NCI-H1417 (cell line): ENCODE results near the gene ARHGAP25.
"Not testable (repeated sequence)": the region's sequence is repeated elsewhere in the genome, so short reads cannot be mapped to it uniquely, and the experiment has no call there.

Experiments
- DNase-seq, 3 experiments: peaks; one replicate each; lab custom pipeline; 2025; lab: John Stamatoyannopoulos, UW

The ARHGAP25 gene

DNA sequence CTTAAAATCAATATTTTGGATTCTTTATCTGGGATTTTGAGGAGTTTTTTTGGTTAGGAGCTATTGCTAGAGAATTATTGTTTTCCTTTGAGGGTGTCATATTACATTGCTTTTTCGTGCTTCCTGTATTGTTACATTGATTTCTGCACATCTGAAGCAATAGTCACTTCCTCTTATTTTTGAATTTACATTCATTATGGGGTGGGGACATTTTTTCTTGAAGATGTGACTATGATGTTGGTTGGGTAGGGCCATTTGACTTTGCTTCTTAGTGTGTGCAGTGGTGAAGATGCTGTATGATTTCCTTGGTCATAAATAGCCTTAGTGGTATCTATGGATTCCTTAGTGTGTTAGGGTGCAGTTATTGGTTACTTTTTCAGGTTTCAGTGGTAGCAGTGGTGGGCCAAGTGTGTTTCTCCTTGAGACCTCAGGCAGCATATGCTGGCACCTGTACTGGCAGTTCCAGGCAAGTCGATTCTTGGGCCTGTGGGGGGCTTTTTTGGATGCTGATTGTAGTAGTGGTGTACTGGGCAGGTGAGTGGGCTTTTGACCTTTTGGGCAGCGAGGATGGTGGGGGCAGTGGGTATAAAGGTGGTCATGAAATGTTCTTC, 61.8 kb downstream of the ARHGAP25 start:
- no peak for DNase-seq

DNA sequence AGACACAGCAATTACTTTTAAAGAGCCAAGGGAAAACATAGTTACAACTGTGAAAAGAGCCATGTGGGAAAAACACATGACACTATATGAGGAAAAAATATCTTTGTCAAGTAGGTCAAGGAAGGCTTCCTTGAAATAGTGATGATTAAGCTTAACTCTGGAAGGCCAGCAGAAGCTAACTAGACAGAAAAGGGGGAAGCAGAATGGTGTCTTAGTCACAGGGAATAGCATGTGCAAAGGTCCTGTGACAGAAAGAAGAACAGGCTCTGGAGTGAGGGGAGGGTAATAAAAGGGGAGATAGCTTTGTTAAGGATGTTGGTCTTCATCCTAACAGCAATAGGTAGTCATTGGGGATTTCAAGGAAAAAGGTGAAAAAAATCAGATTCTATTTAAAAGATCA, 64.0 kb downstream of the ARHGAP25 start:
- no peak for DNase-seq

DNA sequence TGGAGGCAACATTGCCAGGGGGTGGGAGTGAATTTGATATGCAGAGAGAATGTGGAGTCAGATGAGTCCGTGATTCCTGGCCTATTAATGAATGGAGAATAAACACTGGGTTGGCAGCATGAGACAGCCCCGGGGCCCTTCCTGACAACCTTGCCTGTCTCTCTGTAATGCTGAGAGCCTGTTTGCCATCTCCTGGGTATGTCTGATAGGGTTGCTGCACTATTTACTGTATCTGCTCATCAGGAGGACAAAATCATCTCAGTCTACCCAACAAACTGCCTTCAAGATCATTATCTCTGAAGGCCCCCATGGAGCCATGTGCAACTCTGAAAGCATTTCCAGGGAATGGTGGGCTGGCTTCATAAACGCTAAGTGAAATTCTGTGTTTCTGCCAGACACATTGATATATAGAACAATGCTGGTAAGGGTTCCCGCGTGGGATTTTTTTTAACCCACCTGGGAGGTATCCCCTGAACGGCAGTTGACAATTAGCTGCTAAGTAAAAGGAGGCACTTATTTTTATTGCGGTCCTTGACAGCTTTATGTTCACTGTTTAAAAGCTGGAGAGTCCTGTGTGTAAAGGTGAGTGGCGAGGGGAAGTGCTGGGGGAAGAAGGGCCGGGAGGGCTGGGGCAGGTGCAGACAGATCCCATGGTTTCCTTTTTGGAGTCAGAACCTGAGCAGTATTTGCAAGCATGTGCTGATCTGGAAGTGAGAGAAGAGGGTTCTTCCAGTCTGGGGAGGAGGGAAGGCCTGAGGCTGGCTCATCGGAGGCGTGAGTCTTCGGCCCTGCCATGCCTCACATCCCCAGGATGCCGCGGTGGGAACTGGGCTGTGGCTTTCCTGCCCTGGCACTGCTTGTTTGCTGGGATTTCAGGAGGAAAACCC, 64.8 kb downstream of the ARHGAP25 start:
- DNase-seq = peak; percentile 82 to 93 (median 86)

DNA sequence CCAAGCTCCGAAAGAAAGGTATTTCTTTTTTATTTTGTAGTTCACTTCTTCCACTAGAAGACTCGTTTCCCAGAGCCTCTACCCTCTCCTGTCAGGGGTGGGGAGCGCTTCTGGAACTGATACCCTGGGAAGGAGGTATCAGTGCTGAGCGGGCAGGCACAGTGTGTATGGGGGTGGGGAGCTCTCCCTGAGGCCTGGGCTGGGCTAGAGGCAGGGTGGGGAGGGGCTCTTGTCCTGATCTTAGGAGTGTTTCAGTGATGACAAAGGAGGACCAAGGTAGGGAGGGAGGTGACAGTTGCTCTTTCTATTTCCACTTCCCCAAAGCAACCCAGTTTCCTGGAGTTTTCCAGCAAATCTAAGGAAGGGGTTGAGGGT, 65.4 kb downstream of the ARHGAP25 start:
- peak; percentile 40 to 74 (median 59) for DNase-seq

DNA sequence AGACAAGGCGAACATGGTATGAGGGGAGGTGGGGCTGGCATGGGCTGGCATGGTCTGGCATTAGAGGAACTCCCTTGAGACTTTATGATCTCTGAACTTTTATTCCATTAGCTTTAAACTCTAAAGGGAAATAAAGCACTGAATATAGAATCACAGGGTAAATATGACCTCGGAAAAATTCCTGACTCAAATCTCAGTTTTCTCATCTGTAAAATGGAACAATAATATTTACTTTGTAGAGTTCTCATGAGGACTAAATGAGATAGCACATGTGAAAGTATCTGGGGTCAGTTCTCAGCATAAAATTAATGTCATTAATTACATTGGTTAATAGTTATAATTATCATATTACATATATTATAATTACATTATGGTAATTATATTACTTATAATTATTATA, 65.9 kb downstream of the ARHGAP25 start:
- DNase-seq = no peak

DNA sequence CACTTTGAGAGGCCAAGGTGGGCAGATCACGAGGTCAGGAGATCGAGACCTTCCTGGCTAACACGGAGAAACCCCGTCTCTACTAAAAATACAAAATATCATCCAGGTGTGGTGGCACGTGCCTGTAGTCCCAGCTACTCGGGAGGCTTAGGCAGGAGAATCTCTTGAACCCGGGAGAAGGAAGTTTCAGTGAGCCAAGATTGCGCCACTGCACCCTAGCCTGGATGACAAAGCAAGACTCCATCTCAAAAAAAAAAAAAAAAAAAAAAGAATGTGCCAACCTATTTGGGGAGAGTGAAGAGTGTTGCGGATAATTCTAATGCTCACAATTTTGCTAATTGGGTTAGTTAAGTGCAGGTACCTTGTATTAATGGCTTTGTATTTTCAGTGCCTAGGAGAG, 67.5 kb downstream of the ARHGAP25 start:
- DNase-seq = not testable (repeated sequence)

DNA sequence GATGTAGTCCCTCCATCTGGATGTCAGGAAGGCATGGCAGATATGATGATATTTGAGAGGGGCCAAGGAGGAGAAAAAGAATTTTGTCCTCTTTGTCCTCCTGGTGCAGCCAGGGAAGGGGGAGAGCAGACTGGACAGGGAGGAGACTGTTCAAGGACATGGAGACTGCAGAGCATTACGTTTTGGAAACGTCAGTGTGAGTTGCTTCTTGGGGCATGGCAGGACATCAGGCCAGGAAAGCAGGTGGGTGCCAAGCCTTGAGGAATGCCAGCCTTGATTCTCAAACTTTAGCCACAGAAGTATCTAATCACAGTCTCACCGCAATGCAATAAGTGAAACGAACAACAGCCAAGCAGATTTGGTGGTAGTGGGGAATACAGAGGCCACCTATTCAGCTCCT, 70.4 kb downstream of the ARHGAP25 start:
- no peak for DNase-seq

DNA sequence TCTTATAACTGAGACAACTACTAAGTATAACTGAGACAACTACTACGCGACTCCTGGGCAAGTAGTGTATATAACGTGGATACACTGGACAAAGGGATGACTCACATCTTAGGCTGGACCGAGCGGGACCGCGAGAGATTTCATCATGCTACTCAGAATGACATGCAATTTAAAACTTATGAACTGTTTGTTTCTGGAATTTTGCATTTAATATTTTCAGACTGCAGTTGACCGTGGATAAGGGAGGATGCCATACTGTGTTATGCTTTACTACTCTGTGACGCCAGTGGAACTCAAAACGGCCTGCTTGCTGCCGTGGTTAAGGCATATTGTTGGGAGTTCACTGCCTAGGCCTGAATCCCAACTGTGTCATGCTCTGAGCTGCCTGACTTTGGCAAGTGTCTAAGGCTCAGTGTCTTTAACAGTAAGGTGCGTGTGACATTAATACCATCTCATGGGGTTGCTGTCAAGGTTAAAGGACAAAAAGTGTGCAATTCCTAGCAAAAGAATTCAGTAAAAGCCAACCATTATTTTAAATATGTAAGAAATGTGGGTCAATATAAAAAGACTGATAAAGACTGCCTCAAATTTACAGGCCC, 72.0 kb downstream of the ARHGAP25 start:
- no peak for DNase-seq

DNA sequence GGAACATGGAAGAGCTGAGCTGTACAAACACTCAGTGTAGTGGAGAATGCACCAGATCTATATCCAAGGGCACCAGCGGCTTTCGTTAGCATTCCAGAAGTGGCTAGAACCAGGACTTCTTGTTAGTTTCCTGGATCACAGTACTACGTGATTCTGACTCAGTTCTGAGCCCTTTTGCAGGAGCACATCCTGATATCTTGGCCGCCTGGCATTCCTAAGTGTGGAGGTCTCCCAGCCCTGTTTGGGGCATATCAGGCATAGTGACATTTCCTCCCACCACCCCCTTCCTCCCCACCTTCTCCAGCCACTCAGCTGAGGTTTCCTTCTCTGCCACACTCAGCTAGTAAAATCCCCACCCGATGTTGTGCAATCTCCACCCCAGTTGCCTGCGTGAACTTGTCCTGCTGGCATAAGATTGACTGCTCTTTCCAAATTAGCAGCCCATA, 73.2 kb downstream of the ARHGAP25 start:
- DNase-seq = no peak

DNA sequence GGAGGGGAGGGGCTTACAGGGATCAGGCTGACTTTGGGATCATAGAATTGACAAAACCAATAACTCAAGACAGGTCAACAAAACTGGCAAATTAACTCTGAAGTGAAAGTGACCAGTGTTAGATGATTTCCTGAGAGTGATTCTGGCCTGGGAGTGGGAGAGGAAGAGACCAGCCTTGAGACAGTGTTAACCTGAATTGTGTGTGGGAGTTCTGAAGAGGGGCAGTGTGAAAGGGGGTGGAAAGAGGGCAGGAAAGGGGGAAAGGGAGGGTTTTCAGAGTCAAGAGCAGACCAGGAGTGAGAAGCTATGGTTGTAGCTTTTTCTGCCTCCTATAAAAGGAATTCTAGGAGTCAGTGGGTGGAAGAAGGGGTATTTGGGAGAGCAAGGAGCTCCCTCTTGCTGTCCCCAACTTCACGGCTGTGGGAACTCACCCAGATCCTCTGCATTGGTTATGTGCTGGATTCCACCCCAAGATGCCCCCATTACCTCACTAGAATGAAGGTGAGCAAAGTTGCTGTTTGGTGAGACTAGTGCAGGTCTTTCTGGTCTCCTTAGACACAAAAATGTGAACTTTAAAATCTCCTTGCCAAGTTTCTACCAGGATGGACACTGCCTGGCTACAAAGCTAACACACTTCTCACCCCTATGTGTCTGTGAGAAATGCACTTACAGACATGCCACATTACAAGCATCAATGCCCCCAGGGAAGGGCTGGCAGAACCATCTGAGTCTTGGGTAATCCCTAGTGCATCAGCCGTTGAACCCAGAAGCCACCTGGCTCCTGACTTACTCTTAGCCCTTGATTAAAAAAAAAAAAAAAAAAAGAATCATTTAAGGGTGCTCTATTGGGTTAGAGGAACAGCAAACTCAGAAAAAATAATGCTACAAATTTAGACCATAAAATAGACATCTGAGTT, 75.0 kb downstream of the ARHGAP25 start:
- no peak for DNase-seq

DNA sequence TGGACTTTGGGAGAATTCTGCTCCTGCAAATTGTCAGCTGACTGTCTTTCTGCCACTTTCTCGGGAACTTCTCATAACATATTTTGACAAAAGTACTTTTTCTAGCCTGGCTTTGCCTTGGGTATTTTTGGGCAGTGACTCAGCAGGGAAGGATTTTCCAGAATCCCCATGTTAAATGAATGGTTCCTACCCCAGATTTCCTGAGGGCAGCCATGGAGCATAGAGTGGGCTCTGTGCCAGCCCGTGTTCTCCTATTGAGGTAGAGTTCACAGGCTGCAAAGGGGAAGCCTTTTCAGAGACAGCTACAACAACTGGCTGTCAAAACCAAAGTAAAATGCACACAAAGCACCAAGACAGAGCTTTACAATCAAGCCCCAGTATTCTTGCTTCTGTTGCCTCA, 76.8 kb downstream of the ARHGAP25 start:
- no peak for DNase-seq

DNA sequence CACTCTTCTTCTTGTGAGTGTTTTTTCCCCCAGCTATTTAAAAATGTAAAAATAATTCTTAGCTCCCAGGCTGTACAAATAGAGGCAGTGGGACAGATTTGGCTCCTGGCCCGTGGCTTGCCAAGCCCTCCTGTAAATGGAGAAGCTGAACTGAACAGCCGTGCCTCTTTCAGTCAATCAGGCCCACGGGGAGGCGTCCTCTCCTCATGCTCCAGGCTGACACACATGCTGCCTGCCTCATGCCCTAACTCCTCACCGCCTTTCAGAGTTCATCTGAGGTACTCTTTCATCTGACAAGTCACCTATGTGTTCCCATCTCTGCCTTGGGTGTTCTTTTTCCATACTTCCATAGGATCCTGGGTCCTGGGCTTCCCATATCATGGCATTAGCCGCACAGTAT, 77.6 kb downstream of the ARHGAP25 start:
- DNase-seq = no peak

DNA sequence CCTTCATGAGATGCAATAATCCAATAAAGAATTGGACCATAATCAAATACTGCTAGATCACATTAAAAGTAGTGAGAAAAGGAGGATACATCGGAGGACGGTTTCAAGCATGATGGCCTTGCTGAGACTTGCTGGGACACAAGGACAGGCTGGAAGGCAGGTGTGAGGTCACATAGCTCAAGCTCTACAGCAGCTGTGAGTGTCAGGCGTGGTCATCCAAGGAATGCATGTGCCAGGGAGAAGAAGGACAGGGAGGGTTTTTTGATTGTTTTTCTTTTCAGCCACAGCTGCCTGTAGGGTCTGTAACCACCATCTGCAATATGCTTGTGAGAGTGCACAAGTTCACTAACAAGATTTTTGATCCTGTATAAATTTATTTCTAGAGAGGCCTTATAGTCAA, 79.0 kb downstream of the ARHGAP25 start:
- peak in 1 of 3 experiments; percentile 26 for DNase-seq

DNA sequence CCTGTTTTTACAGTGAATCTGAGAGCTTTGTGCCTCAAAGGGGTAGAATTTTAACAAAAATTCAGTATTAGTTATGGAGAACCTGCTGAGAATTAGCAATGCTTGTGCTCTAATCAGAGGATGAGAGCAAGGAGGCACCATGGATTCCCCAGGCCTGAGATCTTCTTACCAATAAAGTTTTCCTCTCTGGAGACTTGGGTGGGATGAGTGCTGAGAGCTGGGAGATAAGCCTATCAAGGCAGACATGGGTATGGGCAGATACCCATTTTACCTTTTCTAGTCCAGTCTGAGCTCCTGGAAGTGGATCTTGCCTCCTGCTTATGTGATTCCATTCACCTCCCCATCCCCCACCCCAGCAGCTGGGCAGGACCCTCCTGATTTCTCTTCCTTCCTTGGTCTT, 82.7 kb downstream of the ARHGAP25 start:
- no peak for DNase-seq

DNA sequence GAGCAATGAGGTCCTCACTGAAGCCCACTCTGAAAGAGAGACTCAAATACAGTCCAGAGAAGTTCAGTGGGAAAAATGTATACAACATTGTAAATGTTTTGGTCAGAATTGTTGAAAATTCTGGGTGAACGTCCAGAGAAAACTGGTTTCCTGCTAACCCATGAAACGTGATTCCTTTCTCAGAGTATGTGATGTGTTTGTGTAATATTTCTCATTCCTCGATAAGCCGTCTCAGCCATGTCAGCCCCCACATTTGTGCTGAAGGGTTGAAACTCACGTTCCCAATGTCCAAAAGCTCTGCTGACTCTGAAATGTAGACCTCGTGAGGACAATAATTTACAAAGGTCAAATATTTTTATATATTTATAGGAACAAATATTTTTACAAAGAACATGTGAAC, 84.9 kb downstream of the ARHGAP25 start:
- no peak for DNase-seq

DNA sequence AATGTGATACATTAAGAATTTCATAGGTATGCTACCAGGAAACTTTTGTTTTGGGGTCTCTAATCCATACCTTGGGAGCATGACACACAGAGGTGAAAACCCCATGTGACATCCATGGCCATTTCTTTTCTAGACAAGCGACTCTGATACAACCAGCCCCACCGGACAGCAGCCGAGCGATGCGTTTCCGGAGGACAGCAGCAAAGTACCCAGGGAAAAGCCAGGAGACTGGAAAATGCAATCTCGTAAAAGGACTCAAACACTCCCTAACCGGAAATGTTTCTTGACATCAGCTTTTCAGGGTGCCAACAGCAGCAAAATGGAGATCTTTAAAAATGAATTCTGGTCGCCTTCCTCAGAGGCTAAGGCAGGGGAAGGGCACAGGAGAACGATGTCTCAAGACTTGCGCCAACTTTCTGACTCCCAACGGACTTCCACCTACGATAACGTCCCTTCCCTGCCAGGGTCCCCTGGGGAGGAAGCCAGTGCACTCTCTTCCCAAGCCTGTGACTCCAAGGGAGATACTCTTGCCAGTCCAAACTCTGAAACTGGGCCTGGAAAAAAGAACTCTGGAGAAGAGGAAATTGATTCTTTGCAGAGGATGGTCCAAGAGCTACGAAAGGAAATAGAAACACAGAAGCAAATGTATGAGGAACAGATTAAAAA, 87.7 kb downstream of the ARHGAP25 start:
- DNase-seq = no peak

DNA sequence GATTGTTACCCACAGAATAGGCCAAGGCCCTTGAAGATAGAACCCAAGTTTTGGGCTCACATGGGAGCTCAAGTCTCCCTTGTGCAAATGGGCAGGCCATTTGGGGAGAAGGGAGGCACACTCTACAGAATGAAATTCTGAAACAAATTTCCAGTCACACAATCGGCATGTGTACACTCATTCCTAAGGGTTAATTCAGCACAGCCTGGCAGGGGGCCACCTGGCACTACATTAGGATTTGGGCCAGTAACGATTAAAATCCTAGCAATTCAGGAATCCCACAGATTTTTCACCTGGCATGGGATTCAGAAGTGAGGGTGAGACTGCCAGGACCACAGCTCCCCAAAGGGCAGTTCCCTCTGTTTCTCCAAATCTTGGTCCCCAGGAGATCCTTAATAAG, 90.2 kb downstream of the ARHGAP25 start:
- DNase-seq = no peak

DNA sequence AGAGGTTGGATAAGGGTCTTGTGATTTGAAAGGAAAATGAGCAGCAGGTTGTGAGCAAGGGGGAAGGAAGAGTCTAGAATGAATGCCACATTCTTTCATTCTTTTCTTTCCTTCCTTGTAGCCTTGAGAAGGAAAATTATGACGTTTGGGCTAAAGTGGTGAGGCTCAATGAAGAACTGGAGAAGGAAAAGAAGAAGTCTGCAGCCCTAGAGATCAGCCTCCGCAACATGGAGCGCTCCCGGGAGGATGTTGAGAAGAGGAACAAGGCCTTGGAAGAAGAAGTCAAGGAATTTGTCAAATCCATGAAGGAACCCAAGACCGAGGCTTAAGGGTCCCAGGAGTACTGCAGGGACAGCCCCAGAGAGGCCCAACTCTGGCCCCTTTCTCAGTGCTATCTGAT, 91.3 kb downstream of the ARHGAP25 start:
- DNase-seq = no peak

DNA sequence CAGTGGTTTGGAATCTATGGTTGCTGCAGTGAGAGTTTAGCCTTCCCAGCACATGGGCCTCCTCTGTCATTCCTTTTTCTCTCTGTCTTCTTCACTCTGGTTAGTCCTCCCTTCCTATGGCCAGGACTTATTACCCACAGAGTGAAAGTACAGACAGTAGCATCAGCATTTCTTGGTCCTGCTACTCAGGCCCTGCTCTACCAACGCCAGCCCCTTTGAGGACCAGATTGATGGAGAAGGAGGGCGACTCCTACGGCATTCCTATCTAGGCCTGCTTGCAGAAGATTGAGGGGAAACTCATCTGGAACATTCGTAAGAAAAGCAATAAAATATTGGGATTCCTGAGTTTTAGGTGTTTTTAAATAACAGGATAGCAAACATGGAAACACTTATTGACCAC, 93.1 kb downstream of the ARHGAP25 start:
- no peak for DNase-seq

DNA sequence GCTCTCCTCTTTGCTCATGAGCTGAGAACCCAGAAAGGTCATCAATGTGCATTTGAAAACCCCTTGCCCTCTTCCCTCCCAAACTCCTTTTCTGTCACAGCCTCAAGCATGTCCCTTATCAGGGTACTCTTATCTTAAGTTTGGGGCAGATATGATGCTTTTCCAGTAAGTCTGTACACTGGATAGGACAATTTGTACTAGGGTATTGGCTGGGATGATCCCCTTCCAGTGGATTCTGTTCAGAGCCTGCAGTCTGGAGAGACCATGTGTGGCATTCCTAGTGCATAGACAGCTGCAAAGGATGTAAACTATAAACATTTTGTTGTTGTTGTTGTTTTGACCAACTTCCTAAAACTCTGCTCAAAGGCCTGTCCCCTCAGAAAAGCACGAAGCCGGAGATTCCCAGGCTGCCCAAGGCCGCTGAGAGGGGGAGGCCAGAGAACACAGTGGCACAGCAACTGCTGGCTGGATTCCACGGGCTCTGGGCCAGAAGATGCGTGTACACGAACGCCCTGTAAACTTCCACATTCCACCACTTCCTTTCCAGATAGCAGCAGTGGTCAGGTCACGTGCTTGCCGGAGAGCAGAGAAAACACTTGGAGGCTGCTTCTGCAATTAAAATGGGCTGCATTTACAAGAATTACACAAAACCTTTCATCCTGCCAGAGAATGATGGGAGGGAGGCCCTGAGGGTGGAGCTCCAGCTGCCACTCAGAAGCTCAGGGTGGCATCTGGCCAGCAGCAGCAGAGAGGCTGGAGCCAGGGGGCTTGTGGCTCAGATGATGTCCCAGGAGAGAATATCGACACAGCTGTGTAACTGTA, 94.5 kb downstream of the ARHGAP25 start:
- no peak for DNase-seq

DNA sequence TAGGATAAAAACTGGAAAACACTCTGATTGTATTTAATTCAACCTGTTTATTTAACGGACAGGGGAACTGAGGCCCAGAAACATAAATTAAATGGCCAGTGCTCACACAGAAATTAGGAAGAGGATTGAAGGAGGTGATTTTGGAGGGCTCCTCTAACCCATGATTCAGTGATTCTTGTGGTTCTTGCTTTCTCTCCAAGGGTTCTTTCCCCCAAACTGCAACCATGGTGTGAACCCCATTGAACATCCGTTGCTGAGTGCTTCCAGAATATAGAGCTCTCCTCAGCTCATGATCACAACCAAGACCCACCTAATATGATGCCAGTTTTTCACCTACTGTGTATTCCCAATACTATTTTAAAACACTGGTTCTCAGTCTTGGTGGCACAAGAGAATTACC, 95.1 kb downstream of the ARHGAP25 start:
- DNase-seq = no peak
